Esophagus muscularis mucosa (tissue), 4 donors: ENCODE results near the gene PITPNM3. TPM values are rescaled to one million over a fixed set of nuclear protein-coding genes. Genes with fewer than 3 reads are reported as not detected.

Experiments used
- DNase-seq: peaks from one replicate; pipeline ENCODE4 v3.0.0-alpha.2; 2017; ENCODE audit errors: extremely low spot score
- H3K27ac ChIP-seq, 4 donors: fragments of 200-600 bp; sonication (generic); replicated peaks in 1 of 4; 1 replicate in 3 of 4; 2 replicates in 1 of 4; pipeline ENCODE4 v1.5.1; 2016 to 2019; ENCODE audit warnings: mild to moderate bottlenecking in 1 of 4
- H3K27me3 ChIP-seq, 4 donors: fragments of 200-600 bp; sonication (generic); one replicate each; pipeline versions ENCODE4 v1.5.1 to v1.6.0; 2016 to 2019
- H3K36me3 ChIP-seq, 4 donors: fragments of 200-600 bp; sonication (generic); one replicate each; pipeline ENCODE4 v1.5.1; 2016 to 2019
- H3K4me1 ChIP-seq, 4 donors: fragments of 200-600 bp; sonication (generic); one replicate each; pipeline ENCODE4 v1.5.1; 2016 to 2019
- H3K4me3 ChIP-seq, 4 donors: fragments of 200-600 bp; sonication (generic); 1 replicate in 2 of 4; 2 replicates in 2 of 4; pipeline ENCODE4 v1.5.1; 2016 to 2019; ENCODE audit warnings: mild to moderate bottlenecking in 4 of 4, moderate library complexity in 1 of 4
- H3K9me3 ChIP-seq, 4 donors: fragments of 200-600 bp; sonication (generic); 1 replicate in 3 of 4; 2 replicates in 1 of 4; pipeline ENCODE4 v1.5.1; 2016 to 2019
- EP300 ChIP-seq: sonication (generic); formaldehyde crosslinking; IDR thresholded peaks from one replicate; pipeline ENCODE4 v1.6.1; 2017; ENCODE audit warnings: antibody characterized with exemption
- POLR2A ChIP-seq: fragments of 450-650 bp; IDR thresholded peaks from one replicate; pipeline ENCODE4 v1.6.1; 2017; ENCODE audit warnings: antibody characterized with exemption, moderate library complexity, mild to moderate bottlenecking, low read depth
- POLR2AphosphoS5 ChIP-seq, 2 donors: sonication (generic); formaldehyde crosslinking; IDR thresholded peaks; one replicate each; pipeline ENCODE4 v1.6.1; 2017; ENCODE audit warnings: antibody characterized with exemption in 2 of 2
- WGBS: methylation state at CpG from one replicate; pipeline ENCODE4 v1.1.5; 2018; 5-methylcytosine and 5-hydroxymethylcytosine counted together
- intact Hi-C: fragments of 100-400 bp; cut with DNase I; formaldehyde crosslinking; loops from one replicate; pipeline ENCODE4 v1.15.1; 2023
- total RNA-seq, 4 donors: library from RNA; depleted of rRNA; stranded (reverse); fragments of >200 nt; gene quantifications; one replicate each; pipeline versions ENCODE4 v1.1.0 to v1.2.1, GENCODE V29; 2016
- TF ChIP-seq, protein P1 (sequence below), 3 experiments: fragments of 200-600 bp in 2 of 3; fragments of 450-650 bp in 1 of 3; sonication (generic) in 2 of 3; IDR thresholded peaks; one replicate each; pipeline ENCODE4 v1.5.1; 2017 to 2019; ENCODE audit warnings: antibody characterized with exemption in 3 of 3, mild to moderate bottlenecking in 2 of 3, moderate library complexity in 1 of 3

PITPNM3 gene
- total RNA-seq, 4 donors from 2014 or later: 46.5 to 93.2 (median 68.9) TPM

- Histone ChIP-seq H3K4me3 (no peak overlapping the region), H3K9me3 (peaks cover 0 to 6% (median 0%) of the 10 kb centered on the region in 4 donors), H3K27ac (no peak overlapping the region), H3K4me1 (no peaks in the 10 kb centered on the region), H3K36me3 (no peaks in the 10 kb centered on the region), H3K27me3 (peaks cover 0 to 29% (median 0%) of the 10 kb centered on the region in 4 donors)
- TF ChIP-seq, protein P1, sequence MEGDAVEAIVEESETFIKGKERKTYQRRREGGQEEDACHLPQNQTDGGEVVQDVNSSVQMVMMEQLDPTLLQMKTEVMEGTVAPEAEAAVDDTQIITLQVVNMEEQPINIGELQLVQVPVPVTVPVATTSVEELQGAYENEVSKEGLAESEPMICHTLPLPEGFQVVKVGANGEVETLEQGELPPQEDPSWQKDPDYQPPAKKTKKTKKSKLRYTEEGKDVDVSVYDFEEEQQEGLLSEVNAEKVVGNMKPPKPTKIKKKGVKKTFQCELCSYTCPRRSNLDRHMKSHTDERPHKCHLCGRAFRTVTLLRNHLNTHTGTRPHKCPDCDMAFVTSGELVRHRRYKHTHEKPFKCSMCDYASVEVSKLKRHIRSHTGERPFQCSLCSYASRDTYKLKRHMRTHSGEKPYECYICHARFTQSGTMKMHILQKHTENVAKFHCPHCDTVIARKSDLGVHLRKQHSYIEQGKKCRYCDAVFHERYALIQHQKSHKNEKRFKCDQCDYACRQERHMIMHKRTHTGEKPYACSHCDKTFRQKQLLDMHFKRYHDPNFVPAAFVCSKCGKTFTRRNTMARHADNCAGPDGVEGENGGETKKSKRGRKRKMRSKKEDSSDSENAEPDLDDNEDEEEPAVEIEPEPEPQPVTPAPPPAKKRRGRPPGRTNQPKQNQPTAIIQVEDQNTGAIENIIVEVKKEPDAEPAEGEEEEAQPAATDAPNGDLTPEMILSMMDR (IDR thresholded peaks at IDR 0.05): no peak
- no peak for TF ChIP-seq POLR2AphosphoS5 (IDR thresholded peaks at IDR 0.05)
- intact Hi-C loops: no loop called here
- WGBS: 81% methylated on average over 11 of the region's 17 CpGs
- no peak for DNase-seq
These were observed 128.0 kb downstream of the PITPNM3 start for GRCh38 chr17:6428207-6428965.

- H3K9me3 ChIP-seq: peaks cover 0 to 6% (median 0%) of the 10 kb centered on the region in 4 donors
- H3K27ac ChIP-seq: no peak overlapping the region
- intact Hi-C loops: no loop called here
- no peak overlapping the region for H3K4me3 ChIP-seq
- H3K27me3 ChIP-seq: peaks cover 0 to 37% (median 0%) of the 10 kb centered on the region in 4 donors
- no peaks in the 10 kb centered on the region for H3K36me3 ChIP-seq
- TF ChIP-seq POLR2AphosphoS5 (IDR thresholded peaks at IDR 0.05): no peak
- WGBS: 77% methylated on average over 7 of the region's 7 CpGs
- no peak for DNase-seq
- no peaks in the 10 kb centered on the region for H3K4me1 ChIP-seq
These were observed 129.0 kb downstream of the PITPNM3 start for GRCh38 chr17:6427279-6427781.

DNA sequence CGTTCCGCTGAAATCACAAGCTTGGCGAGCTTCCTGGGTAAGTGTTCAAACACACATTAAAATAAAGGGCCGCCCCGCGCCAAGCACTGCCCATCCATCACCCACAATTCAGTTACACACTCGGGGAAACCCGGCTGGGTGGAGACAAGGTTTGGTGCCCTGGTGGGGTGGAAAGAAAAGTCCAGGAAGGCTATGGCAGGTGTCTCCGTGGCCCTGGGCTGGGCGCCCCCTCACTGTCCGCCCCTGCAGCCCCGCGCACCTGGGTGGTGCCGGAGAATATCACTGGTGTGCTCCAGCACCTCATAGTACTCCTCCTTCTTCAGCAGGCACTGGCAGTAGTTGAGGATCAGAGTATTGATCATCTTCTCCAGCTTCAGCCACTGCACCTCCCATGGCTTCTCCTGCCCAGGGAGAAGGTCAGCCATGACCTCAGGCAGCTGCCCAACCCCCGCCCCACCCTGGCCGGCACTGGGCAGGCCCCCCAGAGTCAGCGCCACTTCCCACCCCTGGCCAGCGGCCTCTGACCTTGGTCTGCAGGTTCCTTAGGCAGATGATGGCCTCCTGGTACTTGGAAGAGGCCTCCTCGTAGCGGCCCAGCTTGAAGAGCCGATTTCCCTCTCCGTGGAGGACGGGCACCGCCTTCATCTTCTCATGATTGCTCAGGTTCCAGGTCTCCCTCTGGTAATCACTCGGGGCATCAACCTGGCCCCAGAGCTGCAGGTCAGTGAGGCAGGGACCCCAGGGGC, 129.8 kb downstream of the PITPNM3 start:
- peaks cover 0 to 6% (median 0%) of the 10 kb centered on the region in 4 donors for H3K9me3 ChIP-seq
- H3K27ac ChIP-seq: no peak overlapping the region
- TF ChIP-seq POLR2A (no peak), EP300 (no peak), POLR2AphosphoS5 (IDR thresholded peaks at IDR 0.05) (no peak)
- TF ChIP-seq, protein P1 (IDR thresholded peaks at IDR 0.05): no peak
- H3K36me3 ChIP-seq: no peaks in the 10 kb centered on the region
- no peak overlapping the region for H3K4me3 ChIP-seq
- intact Hi-C loops: no loop called here
- DNase-seq: no peak
- peaks cover 0 to 43% (median 0%) of the 10 kb centered on the region in 4 donors for H3K27me3 ChIP-seq
- H3K4me1 ChIP-seq: peaks cover 0 to 5% (median 0%) of the 10 kb centered on the region in 4 donors
- WGBS: 90% methylated on average over 19 of the region's 25 CpGs

- Histone ChIP-seq H3K27me3 (peaks cover 0 to 52% (median 0%) of the 10 kb centered on the region in 4 donors), H3K27ac (no peak overlapping the region), H3K4me1 (peaks cover 0 to 5% (median 0%) of the 10 kb centered on the region in 4 donors), H3K36me3 (no peaks in the 10 kb centered on the region), H3K4me3 (no peak overlapping the region), H3K9me3 (no peaks in the 10 kb centered on the region)
- intact Hi-C loops: no loop called here
- 89% methylated on average over 14 of the region's 18 CpGs for WGBS
- TF ChIP-seq, protein P1 (IDR thresholded peaks at IDR 0.05): no peak
- TF ChIP-seq EP300 (no peak), POLR2AphosphoS5 (IDR thresholded peaks at IDR 0.05) (no peak), POLR2A (no peak)
- no peak for DNase-seq
These were observed 130.9 kb downstream of the PITPNM3 start for GRCh38 chr17:6425407-6425806.

GRCh38 chr17:6423931-6424330, 132.4 kb downstream of the PITPNM3 start:
- peaks cover 0 to 58% (median 0%) of the 10 kb centered on the region in 4 donors for H3K27me3 ChIP-seq
- DNase-seq: no peak
- H3K4me1 ChIP-seq: peaks cover 0 to 5% (median 0%) of the 10 kb centered on the region in 4 donors
- H3K4me3 ChIP-seq: no peak overlapping the region
- no peaks in the 10 kb centered on the region for H3K36me3 ChIP-seq
- WGBS: 65% methylated on average over 6 of the region's 14 CpGs
- H3K9me3 ChIP-seq: no peaks in the 10 kb centered on the region
- intact Hi-C loops: no loop called here
- TF ChIP-seq, protein P1 (IDR thresholded peaks at IDR 0.05): no peak
- TF ChIP-seq POLR2A (no peak), POLR2AphosphoS5 (IDR thresholded peaks at IDR 0.05) (no peak), EP300 (no peak)
- no peak overlapping the region for H3K27ac ChIP-seq
